ENCODE measurements around the gene FNBP1L.

DNA sequence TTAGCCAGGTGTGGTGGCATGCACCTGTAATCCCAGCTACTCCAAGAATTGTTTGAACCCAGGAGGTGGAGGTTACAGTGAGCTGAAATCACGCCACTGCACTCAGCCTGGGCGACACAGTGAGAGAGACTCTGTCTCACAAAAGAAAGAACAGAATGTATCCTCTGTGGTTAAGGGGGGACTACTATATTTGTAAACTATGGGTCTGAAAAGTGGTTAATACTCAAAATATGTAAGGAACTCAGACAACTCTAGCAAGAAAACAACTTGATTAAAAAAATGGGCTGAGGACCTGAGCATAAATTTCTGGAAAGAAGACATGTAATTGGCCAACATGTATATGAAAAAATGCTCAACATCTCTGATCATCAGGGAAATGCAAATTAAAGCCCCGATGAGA, 11.2 kb downstream of the FNBP1L start:
- TF ChIP-seq EZH2phosphoT487 (IDR thresholded peaks at IDR 0.05; ENCODE audit: insufficient read depth, low read depth) (no peak), EZH2 (IDR thresholded peaks at IDR 0.05; ENCODE audit: insufficient read depth, poor library complexity, severe bottlenecking) (no peak)

All from GM23248 (cell line).